ENCODE results near the gene PIK3R1.

Gene PIK3R1

DNA sequence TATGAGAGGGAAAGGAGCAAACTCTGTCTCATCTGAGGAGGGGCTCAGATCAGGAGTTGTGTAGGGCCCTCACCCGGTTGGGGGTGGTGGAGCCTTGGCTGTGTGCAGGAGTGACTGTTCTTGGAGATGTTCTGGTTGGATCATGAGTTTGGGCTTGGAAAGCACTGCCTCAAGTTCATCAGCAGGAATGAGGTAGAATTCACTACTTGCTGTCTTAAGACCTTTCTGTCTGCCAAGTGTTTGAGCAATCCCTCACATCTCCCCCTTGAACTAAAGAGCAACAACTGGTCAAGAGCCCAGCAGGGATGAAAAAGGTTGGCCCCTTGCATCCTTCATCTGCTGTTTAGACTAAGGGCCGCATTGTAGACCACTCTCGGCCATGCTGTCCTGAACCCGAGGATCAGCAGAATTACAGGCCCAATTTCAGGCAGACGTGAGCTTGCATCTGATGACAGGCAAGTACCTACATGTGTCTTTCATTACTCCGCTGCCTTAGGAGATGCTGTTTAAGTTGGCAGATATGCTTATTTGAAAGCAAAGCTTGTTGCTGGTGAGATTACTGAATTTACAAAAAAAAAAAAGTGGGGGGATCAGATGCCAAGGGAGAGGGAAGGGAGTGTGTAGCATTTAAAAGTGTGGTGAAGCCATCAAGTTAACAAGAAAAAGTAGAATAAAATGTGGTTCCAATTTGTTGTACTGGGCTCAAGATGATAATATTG lies 36.4 kb downstream of the PIK3R1 start:
- TF ChIP-seq YY1 (IDR thresholded peaks at IDR 0.05; ENCODE audit: low read depth): no peak
- no peak for TF ChIP-seq EGR1 (IDR thresholded peaks at IDR 0.05)
- no peak for TF ChIP-seq FOXM1 (IDR thresholded peaks at IDR 0.05; ENCODE audit: borderline replicate concordance, low read depth)
- no peak for TF ChIP-seq CREB1 (IDR thresholded peaks at IDR 0.05; ENCODE audit: low read depth)
- TF ChIP-seq, protein P1, sequence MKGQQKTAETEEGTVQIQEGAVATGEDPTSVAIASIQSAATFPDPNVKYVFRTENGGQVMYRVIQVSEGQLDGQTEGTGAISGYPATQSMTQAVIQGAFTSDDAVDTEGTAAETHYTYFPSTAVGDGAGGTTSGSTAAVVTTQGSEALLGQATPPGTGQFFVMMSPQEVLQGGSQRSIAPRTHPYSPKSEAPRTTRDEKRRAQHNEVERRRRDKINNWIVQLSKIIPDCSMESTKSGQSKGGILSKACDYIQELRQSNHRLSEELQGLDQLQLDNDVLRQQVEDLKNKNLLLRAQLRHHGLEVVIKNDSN (IDR thresholded peaks at IDR 0.05): no peak
- TF ChIP-seq EP300 (IDR thresholded peaks at IDR 0.05; ENCODE audit: borderline replicate concordance): no peak
- TF ChIP-seq TAF1 (IDR thresholded peaks at IDR 0.05; ENCODE audit: low read depth): no peak
- no peak for TF ChIP-seq NFIC (IDR thresholded peaks at IDR 0.05)
- no peak for TF ChIP-seq ZBTB7A (IDR thresholded peaks at IDR 0.05; ENCODE audit: low read depth)
- no peak for TF ChIP-seq TEAD4 (IDR thresholded peaks at IDR 0.05)
- no peak for TF ChIP-seq RAD21 (IDR thresholded peaks at IDR 0.05; ENCODE audit: low read depth)
- TF ChIP-seq, protein P2, sequence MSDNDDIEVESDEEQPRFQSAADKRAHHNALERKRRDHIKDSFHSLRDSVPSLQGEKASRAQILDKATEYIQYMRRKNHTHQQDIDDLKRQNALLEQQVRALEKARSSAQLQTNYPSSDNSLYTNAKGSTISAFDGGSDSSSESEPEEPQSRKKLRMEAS (IDR thresholded peaks at IDR 0.05): no peak
- TF ChIP-seq CEBPB (IDR thresholded peaks at IDR 0.05): no peak
- TF ChIP-seq, protein P3, sequence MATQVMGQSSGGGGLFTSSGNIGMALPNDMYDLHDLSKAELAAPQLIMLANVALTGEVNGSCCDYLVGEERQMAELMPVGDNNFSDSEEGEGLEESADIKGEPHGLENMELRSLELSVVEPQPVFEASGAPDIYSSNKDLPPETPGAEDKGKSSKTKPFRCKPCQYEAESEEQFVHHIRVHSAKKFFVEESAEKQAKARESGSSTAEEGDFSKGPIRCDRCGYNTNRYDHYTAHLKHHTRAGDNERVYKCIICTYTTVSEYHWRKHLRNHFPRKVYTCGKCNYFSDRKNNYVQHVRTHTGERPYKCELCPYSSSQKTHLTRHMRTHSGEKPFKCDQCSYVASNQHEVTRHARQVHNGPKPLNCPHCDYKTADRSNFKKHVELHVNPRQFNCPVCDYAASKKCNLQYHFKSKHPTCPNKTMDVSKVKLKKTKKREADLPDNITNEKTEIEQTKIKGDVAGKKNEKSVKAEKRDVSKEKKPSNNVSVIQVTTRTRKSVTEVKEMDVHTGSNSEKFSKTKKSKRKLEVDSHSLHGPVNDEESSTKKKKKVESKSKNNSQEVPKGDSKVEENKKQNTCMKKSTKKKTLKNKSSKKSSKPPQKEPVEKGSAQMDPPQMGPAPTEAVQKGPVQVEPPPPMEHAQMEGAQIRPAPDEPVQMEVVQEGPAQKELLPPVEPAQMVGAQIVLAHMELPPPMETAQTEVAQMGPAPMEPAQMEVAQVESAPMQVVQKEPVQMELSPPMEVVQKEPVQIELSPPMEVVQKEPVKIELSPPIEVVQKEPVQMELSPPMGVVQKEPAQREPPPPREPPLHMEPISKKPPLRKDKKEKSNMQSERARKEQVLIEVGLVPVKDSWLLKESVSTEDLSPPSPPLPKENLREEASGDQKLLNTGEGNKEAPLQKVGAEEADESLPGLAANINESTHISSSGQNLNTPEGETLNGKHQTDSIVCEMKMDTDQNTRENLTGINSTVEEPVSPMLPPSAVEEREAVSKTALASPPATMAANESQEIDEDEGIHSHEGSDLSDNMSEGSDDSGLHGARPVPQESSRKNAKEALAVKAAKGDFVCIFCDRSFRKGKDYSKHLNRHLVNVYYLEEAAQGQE (IDR thresholded peaks at IDR 0.05; ENCODE audit: low read depth): no peak
- no peak for TF ChIP-seq TCF12 (IDR thresholded peaks at IDR 0.05; ENCODE audit: low read depth)

DNA sequence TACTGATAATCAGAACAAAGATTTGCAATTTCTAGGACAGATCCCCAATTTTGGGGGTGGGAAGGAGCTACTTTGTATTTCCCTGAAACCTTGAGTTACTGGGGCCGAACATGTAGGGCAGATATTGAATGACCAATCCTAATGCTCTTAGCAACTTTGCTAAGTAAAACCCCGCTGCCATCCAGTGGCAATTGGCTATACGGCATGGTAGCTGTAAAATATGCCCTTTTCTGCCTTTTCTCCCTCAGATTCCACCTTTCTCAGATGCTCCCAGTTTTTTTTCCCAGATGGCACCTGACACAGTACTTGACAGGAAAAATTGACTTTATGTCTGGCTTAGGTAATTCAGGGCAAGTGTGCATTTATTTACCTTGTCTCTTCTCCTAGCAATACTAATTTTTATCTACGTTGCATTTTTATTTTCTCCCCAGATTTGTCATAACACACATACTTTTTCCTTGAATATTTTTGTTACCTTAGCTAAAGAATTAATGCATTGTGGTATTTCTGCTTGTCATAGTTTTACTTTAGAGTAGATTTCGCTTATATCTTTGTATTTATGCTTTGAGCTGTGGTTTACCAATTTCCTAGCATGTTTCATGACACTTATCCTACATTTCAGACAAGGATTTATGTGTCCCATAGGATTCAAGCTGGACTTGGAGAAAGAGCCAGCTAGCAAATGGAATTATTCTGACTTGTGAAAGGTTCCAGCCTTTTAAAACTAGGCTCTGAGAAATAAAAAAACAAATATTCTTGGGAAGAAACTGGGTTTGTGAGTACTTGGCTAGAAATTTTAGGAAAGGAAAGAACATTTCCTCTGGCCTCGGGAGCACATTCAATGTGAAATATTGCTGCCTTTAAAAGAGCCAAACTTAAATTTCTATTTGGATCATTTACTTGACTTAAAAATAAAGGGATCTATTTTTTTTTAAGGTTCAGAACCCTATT lies 37.4 kb downstream of the PIK3R1 start:
- TF ChIP-seq NFIC (IDR thresholded peaks at IDR 0.05) (no peak), RAD21 (IDR thresholded peaks at IDR 0.05; ENCODE audit: low read depth) (peak; percentile 90)

DNA sequence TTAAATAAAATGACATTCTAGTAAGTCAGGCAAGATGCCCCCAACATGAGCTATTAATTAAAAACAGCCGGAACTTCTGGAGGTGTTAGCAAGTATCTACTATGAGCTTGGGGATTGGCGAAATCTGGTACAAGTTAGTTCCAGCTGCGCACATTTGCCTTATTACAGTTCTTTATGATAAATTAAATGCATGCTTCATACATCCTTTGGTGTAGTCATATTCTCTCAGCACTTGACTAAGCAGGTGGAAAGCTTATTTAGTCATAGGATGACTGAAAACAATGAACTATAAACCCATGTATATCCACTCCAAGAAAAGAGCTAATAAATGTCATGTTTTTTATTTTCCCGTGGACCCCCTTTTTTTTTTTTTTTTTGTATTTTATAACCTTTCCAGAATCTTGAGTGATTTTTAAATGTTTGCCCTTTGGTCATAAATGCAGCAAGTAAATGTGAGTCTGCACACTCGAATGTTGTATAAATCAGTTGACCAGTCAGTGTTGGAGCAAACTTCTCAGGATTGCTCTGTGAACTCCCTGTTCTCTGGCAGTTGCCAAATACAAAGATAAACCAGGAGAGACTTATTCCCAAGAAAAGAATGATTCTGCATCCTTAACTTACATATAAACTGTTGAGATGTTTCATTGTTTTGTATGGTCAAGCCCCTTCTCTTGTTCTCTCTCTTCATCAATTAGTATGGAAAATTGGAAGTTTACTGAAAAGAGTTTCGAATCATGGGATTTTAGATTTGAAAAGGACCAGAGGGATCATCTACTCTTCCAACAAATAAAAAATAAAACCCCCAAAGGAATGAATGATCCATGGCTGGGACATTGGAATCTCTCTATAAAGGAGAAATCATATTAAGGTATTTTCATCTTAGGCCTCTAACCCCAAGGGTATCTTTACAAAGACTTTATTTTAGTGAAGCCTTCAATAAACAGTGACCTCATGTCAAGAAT lies 38.3 kb downstream of the PIK3R1 start:
- no peak for TF ChIP-seq TAF1 (IDR thresholded peaks at IDR 0.05; ENCODE audit: low read depth)
- TF ChIP-seq YY1 (IDR thresholded peaks at IDR 0.05; ENCODE audit: low read depth): no peak
- TF ChIP-seq NFIC (IDR thresholded peaks at IDR 0.05): no peak
- TF ChIP-seq CREB1 (IDR thresholded peaks at IDR 0.05; ENCODE audit: low read depth): no peak
- no peak for TF ChIP-seq EP300 (IDR thresholded peaks at IDR 0.05; ENCODE audit: borderline replicate concordance)
- TF ChIP-seq CEBPB (IDR thresholded peaks at IDR 0.05): no peak
- TF ChIP-seq TEAD4 (IDR thresholded peaks at IDR 0.05): no peak
- TF ChIP-seq, protein P3 (IDR thresholded peaks at IDR 0.05; ENCODE audit: low read depth): no peak
- TF ChIP-seq, protein P1 (IDR thresholded peaks at IDR 0.05): no peak
- TF ChIP-seq EGR1 (IDR thresholded peaks at IDR 0.05): no peak
- TF ChIP-seq, protein P2 (IDR thresholded peaks at IDR 0.05): no peak
- no peak for TF ChIP-seq RAD21 (IDR thresholded peaks at IDR 0.05; ENCODE audit: low read depth)

DNA sequence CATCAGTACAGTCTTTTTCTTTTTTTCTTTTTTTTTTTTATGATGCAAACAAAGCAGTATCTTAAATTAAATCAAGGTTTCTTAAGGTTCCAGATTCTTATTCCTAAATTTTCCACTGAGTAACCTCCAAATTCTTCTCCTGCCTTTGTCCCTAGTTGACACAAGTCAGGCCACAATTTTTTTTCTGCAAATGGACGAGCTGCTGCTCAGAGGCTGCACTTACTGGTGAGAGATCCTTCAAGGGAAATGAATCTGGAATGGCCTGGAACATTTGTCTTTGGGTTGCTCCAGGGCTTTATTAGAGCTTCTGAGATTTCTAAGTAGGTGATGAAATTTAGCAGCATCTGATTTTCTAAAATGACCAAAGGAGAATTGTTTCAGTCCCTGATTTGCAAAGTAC lies 39.3 kb downstream of the PIK3R1 start:
- TF ChIP-seq FOXM1 (IDR thresholded peaks at IDR 0.05; ENCODE audit: borderline replicate concordance, low read depth) (no peak), NFIC (IDR thresholded peaks at IDR 0.05) (no peak), CEBPB (IDR thresholded peaks at IDR 0.05) (no peak), YY1 (IDR thresholded peaks at IDR 0.05; ENCODE audit: low read depth) (no peak), TAF1 (IDR thresholded peaks at IDR 0.05; ENCODE audit: low read depth) (no peak), EP300 (IDR thresholded peaks at IDR 0.05; ENCODE audit: borderline replicate concordance) (no peak), TCF12 (IDR thresholded peaks at IDR 0.05; ENCODE audit: low read depth) (no peak), EGR1 (IDR thresholded peaks at IDR 0.05) (no peak)
- TF ChIP-seq, protein P2 (IDR thresholded peaks at IDR 0.05): no peak
- TF ChIP-seq, protein P1 (IDR thresholded peaks at IDR 0.05): no peak
- TF ChIP-seq, protein P3 (IDR thresholded peaks at IDR 0.05; ENCODE audit: low read depth): no peak
